HG03378 (cell line): ENCODE measurements around the gene SCNN1A.

Experiments
- ATAC-seq: cut with Tn5 transposase; IDR thresholded peaks from one replicate; pipeline ENCODE4 v1.9.1; 2021; ENCODE audit warnings: mild to moderate bottlenecking, moderate library complexity; ENCODE audit not compliant: unreplicated experiment

Gene SCNN1A

GRCh38 chr12:6322352-6322751 lies 53.0 kb downstream of the SCNN1A start:
- ATAC-seq: no peak

GRCh38 chr12:6321905-6322304 lies 53.5 kb downstream of the SCNN1A start:
- no peak for ATAC-seq

- no peak for ATAC-seq
These were observed 55.9 kb downstream of the SCNN1A start for GRCh38 chr12:6319446-6319845.

- ATAC-seq: no peak
These were observed 56.9 kb downstream of the SCNN1A start for GRCh38 chr12:6318440-6318879.

- no peak for ATAC-seq
These were observed 57.5 kb downstream of the SCNN1A start for GRCh38 chr12:6317693-6318439.

GRCh38 chr12:6316921-6317692 lies 58.3 kb downstream of the SCNN1A start:
- no peak for ATAC-seq

GRCh38 chr12:6315704-6316597 lies 59.4 kb downstream of the SCNN1A start:
- no peak for ATAC-seq

GRCh38 chr12:6315184-6315583 lies 60.2 kb downstream of the SCNN1A start:
- no peak for ATAC-seq

GRCh38 chr12:6314776-6315175 lies 60.6 kb downstream of the SCNN1A start:
- no peak for ATAC-seq

GRCh38 chr12:6313326-6313940 lies 61.9 kb downstream of the SCNN1A start:
- ATAC-seq: no peak

- peak; percentile 71 for ATAC-seq
These were observed 62.6 kb downstream of the SCNN1A start for GRCh38 chr12:6312529-6313325.

- ATAC-seq: no peak
These were observed 63.4 kb downstream of the SCNN1A start for GRCh38 chr12:6311822-6312528.

GRCh38 chr12:6310771-6311610 lies 64.4 kb downstream of the SCNN1A start:
- no peak for ATAC-seq

GRCh38 chr12:6307529-6307928 lies 67.8 kb downstream of the SCNN1A start:
- no peak for ATAC-seq

GRCh38 chr12:6306599-6307220 lies 68.7 kb downstream of the SCNN1A start:
- no peak for ATAC-seq

- ATAC-seq: no peak
These were observed 69.2 kb downstream of the SCNN1A start for GRCh38 chr12:6306151-6306550.

- no peak for ATAC-seq
These were observed 72.3 kb downstream of the SCNN1A start for GRCh38 chr12:6303071-6303470.

GRCh38 chr12:6302621-6303020 lies 72.7 kb downstream of the SCNN1A start:
- ATAC-seq: no peak
